Activated gamma-delta T cell treated with Interleukin-2 at 50 U/mL for 16 hours (primary cell): ENCODE data around the gene LHFPL3.

Experiments used
- DNase-seq: peaks from one replicate; pipeline ENCODE4 v3.0.0-alpha.2; 2020

Gene LHFPL3

GRCh38 chr7:104857458-104858425 lies 529.3 kb downstream of the LHFPL3 start:
- DNase-seq: no peak

GRCh38 chr7:104859754-104860426 lies 531.5 kb downstream of the LHFPL3 start:
- no peak for DNase-seq

- DNase-seq: no peak
Measured at GRCh38 chr7:104861729-104862390, 533.5 kb downstream of the LHFPL3 start.

- no peak for DNase-seq
Measured at GRCh38 chr7:104862719-104863118, 534.3 kb downstream of the LHFPL3 start.

GRCh38 chr7:104873401-104873800 lies 545.0 kb downstream of the LHFPL3 start:
- DNase-seq: no peak

- no peak for DNase-seq
Measured at GRCh38 chr7:104878577-104878976, 550.2 kb downstream of the LHFPL3 start.

GRCh38 chr7:104883248-104883717 lies 554.9 kb downstream of the LHFPL3 start:
- no peak for DNase-seq

GRCh38 chr7:104883718-104884452 lies 555.5 kb downstream of the LHFPL3 start:
- peak; percentile 79 for DNase-seq

GRCh38 chr7:104886651-104887050 lies 558.2 kb downstream of the LHFPL3 start:
- no peak for DNase-seq

GRCh38 chr7:104890216-104890615 lies 561.8 kb downstream of the LHFPL3 start:
- DNase-seq: no peak

- no peak for DNase-seq
Measured at GRCh38 chr7:104891949-104892348, 563.5 kb downstream of the LHFPL3 start.

- DNase-seq: no peak
Measured at GRCh38 chr7:104894314-104894713, 565.9 kb downstream of the LHFPL3 start.

- no peak for DNase-seq
Measured at GRCh38 chr7:104894726-104895521, 566.5 kb downstream of the LHFPL3 start.

GRCh38 chr7:104895522-104896236 lies 567.3 kb downstream of the LHFPL3 start:
- no peak for DNase-seq

- DNase-seq: no peak
Measured at GRCh38 chr7:104898434-104898833, 570.0 kb downstream of the LHFPL3 start.

- DNase-seq: no peak
Measured at GRCh38 chr7:104900525-104901239, 572.3 kb downstream of the LHFPL3 start.

GRCh38 chr7:104901240-104901619 lies 572.8 kb downstream of the LHFPL3 start:
- no peak for DNase-seq

GRCh38 chr7:104902183-104902582 lies 573.8 kb downstream of the LHFPL3 start:
- DNase-seq: no peak

GRCh38 chr7:104903044-104903443 lies 574.6 kb downstream of the LHFPL3 start:
- DNase-seq: no peak

- no peak for DNase-seq
Measured at GRCh38 chr7:104903846-104904245, 575.4 kb downstream of the LHFPL3 start.
